LNCaP clone FGC (cell line): Measurements from ENCODE around the gene ERICH3.

Source experiments
- DNase-seq: peaks from one replicate; pipeline ENCODE4 v3.0.0-alpha.2; 2011; ENCODE audit warnings: low read depth
- H3K4me3 ChIP-seq: 2 replicates; pipeline ENCODE4 v1.5.1; 2011; ENCODE audit warnings: mild to moderate bottlenecking, low read depth, low read length, control low read depth
- TF ChIP-seq, protein P1 (sequence below): IDR thresholded peaks from 2 replicates; pipeline ENCODE4 v1.5.1; 2012; ENCODE audit warnings: mild to moderate bottlenecking; ENCODE audit not compliant: control insufficient read depth, insufficient read depth; ENCODE audit errors: extremely low read depth

The ERICH3 gene, protein sequence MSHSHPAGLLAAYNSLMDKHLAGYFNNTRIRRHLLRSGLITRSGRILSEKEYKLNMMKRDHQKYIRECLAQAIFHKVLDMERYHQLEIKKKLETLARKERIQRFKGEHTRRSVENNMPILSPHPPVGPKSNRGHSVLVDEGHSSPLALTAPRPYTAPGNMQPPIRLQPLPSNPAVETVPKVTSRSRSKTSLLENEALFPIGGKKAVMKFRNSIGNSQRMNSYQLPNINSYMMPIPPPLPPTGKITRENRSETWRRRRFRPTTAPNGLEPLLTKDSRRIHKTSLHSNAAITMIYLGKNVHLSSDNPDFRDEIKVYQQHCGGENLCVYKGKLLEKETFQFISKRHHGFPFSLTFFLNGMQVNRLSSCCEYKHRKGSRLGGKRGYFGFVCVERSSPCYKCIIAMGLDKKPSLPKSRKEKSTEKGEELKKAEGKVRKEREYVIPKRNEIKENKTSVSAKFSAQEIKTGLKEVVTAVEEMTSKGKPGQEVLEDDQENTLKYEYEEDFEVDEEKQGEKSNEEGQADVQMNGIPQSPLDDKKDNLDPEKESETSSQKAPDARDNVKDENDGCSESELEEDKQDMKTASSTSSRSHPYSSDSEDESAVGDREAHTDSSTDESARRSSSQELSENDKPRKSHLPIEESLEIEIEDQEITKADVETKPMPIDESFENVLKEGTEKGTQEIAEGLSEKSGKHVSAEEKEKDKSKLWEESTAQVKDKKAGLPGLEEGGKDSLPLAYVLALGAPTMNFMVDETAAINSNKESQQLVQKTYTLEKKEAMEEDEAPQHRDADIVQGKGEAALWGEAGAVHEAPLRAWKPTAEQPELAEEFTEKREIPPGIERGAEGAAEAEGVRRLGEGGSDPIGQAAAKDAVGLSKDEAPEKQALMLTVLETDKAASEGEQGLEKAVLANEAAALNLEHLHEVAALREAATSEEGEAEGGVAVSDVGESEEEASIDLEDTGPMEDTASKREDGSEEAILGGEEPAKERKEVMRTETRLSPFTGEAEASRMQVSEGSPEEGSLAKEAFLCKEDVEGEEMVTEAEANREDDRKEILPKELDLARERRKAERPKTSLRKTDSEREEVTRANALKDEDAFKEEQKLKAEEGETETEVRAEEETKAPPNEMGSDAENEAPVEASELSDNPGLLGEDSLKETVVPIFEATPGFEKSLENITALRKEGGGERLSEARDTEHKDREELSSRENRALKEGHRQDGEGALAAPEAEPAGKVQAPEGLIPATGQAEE (N-terminal part only)

DNA sequence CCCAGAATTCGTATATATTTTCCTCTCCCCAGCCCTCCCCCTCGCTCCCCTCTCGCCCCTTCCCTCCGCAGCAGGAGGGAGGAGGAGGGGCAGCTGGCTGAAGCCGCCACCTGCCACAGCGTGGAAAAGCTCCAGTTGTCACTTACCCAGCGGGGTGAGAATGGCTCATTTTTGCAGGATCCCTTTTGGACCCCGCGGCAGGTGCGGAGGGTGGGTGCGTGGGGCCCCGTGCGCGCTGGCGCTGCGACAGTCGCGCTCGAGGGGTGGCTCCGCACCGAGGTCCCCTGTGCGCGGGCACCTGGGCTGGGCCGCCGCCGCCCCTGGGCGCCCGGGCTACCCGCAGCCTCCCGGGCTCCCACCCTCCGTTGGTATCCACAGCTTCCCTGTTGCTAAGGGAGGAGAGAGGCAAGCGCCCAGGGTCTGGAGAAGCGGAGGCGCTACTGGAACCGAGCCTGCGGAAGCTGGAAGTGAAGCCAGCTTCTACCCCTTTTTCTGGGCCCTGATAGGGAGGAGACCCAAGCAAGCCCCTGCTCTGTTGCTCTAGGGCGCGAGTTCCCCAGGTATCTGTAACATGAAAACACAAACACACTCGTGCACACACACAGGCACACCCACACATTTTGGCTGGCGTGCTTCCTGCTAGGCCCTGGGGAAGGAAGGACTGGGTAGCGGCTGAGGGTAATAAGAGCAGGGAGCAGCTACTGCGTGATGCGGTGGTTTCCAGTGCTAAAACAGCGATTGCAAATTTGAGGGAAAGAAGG, at the start of gene ERICH3:
Gene ERICH3 (minus strand): TSS at position 442 of the 761 bp plus-strand sequence. CDS start 273 bp downstream, at position 169.
- TF ChIP-seq, protein P1, sequence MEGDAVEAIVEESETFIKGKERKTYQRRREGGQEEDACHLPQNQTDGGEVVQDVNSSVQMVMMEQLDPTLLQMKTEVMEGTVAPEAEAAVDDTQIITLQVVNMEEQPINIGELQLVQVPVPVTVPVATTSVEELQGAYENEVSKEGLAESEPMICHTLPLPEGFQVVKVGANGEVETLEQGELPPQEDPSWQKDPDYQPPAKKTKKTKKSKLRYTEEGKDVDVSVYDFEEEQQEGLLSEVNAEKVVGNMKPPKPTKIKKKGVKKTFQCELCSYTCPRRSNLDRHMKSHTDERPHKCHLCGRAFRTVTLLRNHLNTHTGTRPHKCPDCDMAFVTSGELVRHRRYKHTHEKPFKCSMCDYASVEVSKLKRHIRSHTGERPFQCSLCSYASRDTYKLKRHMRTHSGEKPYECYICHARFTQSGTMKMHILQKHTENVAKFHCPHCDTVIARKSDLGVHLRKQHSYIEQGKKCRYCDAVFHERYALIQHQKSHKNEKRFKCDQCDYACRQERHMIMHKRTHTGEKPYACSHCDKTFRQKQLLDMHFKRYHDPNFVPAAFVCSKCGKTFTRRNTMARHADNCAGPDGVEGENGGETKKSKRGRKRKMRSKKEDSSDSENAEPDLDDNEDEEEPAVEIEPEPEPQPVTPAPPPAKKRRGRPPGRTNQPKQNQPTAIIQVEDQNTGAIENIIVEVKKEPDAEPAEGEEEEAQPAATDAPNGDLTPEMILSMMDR = no peak
- no peak within 1 kb of the TSS for H3K4me3 ChIP-seq
- DNase-seq = no peak

DNA sequence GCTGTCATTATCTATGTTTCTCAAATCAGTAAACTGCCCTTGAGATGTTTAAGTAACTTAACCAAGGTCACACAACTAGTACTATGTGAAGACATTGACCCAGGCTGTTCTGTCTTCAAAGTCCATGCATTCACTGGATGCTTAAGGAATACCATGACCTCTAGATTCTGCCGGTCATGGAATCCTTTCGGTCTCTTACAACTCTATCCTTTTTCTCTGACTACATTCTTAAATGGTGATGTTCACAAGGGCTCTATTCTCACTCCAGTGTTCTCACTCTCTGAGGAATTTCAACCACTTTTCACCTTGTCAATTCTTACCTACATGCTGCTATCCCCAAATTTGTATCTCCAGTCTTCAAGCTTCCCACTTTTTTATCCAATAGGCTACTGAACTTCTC, 44.0 kb upstream of the ERICH3 start:
- H3K4me3 ChIP-seq = no peak overlapping the region
- no peak for DNase-seq
- TF ChIP-seq, protein P1 = no peak

DNA sequence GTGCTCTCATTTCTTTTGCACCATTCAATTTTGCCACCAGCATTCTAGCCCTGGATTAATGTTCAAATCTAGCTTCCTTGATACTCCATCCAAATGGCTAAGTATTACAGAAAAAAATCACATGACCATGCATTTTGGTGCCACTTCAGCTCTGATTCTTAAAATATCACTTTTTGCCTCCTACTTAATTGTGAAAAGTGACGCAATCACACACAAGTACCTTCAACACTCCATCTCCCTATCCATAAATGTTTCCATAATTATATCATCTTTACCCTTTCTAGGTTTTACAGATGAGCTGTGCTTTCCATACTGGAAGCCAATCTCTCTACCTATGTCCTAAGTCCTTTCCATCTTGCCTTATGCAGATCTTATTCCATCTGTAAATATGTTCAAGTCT, 43.2 kb upstream of the ERICH3 start:
- DNase-seq = no peak
- TF ChIP-seq, protein P1 = no peak
- H3K4me3 ChIP-seq = no peak overlapping the region

DNA sequence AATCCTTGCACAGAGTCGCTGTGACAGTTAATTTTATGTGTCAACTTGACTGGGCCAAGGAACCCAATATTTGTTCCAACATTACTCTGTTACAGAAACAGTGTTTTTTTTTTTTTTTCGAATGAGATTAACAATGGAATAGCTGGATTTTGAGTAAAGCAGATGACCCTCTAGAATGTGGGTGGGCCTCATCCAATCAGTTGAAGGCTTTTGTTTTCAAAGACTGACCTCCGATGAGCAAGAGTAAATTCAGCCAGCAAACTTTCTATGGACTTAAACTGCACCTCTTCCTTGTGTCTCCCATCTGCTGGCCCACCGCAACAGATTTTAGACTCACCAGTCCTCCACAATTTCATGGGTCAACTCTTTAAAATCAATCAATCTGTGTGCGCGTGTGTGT, 42.2 kb upstream of the ERICH3 start:
- TF ChIP-seq, protein P1 = no peak
- no peak overlapping the region for H3K4me3 ChIP-seq
- no peak for DNase-seq

DNA sequence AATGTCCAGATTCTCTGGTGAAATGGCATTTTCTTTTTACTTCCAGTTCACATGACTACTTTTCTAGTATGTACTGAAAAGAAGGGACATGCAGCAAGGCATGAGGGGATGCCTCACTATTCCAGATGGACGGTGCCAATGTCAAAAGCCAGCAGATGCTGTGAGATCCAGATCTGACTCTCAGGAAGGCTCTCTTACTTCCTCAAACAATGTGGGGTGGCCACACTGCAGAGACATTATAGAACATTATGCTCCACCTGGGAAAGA, 41.6 kb upstream of the ERICH3 start:
- no peak for DNase-seq
- no peak overlapping the region for H3K4me3 ChIP-seq
- TF ChIP-seq, protein P1 = no peak
